Smooth muscle cell of the pulmonary artery (primary cell): ENCODE data around the gene RNF135. TPM values are rescaled to one million over a fixed set of nuclear protein-coding genes. Genes with fewer than 3 reads are reported as not detected.

Experiments used
- total RNA-seq: library from RNA; depleted of rRNA; stranded (reverse); fragments of >200 nt; gene quantifications from 2 replicates; pipeline ENCODE4 v1.2.3, GENCODE V29; 2014

The RNF135 gene
- 11.1 and 11.2 TPM in 2 replicates for total RNA-seq

GRCh38 chr17:30970831-30971567 lies at the start of gene RNF135:
RNF135 (plus strand) TSS chr17:30971039; CDS start chr17:30971074, 35 bp downstream.

GRCh38 chr17:30921544-30922196 lies 49.2 kb upstream of the RNF135 start, which contains the start of gene ADAP2:
ADAP2 (plus strand) TSS chr17:30921945; CDS start chr17:30922015, 70 bp downstream.

Other genes with a start within 250 kb of the RNF135 start
- 12.9 and 17.1 TPM in 2 replicates for gene CRLF3, start 146.3 kb upstream of the RNF135 start, total RNA-seq
- gene ATAD5, start 139.1 kb upstream of the RNF135 start, total RNA-seq: 0.79 and 1.1 TPM in 2 replicates
- 8.6 and 9.2 TPM in 2 replicates for gene TEFM, start 64.8 kb upstream of the RNF135 start, total RNA-seq
- gene ADAP2, start 49.1 kb upstream of the RNF135 start, total RNA-seq: 2.6 and 3.3 TPM in 2 replicates
- gene NF1, start 123.9 kb downstream of the RNF135 start, total RNA-seq: 79.4 and 98.5 TPM in 2 replicates